ENCODE measurements around the gene ASB15.
"Not testable (repeated sequence)": the region's sequence is repeated elsewhere in the genome, so short reads cannot be mapped to it uniquely, and the experiment has no call there.

ASB15 gene

DNA sequence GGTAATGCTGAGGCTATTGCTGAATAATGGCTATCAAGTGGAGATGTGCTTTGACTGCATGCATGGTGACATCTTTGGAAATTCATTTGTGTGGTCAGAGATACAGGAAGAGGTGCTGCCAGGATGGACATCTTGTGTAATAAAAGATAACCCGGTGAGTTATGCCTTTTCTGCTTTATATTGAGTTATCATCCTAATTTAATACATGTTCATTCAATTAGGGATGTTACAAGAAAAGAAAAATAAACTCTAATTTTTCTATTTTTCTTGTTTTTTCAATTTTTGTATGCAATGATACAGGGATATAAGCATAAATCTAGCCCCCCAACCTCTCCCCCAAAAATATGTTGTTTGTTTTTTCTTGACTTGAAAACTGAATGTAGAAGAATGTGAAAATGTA is 27.7 kb downstream of the ASB15 start:
- no peak overlapping the region for H3K4me3 ChIP-seq (ENCODE audit: low read length)

DNA sequence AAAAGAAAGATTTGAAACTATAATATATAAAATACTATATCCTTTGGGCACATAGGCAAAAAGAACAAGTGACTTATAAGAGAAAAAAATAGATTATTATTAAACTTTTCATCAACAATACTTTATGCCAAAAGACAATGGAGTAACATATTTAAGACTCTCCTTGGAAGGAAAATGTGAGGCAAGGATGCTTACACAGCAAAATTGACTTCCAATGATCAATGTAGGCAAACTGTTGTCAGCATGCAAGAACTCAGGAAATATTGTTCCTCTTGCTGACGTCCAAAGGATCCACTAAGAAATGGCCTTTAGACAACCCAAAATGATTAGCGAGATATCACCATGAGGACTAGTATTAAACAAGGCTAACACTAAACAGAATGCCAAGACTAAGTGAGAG is 31.2 kb downstream of the ASB15 start:
- no peak for DNase-seq (ENCODE audit: low read depth, low spot score)
- H3K4me3 ChIP-seq (ENCODE audit: low read length) = no peak overlapping the region

More for the DNA sequence above, 27.7 kb downstream of the ASB15 start:
- DNase-seq (ENCODE audit: low read depth, low spot score) = no peak

DNA sequence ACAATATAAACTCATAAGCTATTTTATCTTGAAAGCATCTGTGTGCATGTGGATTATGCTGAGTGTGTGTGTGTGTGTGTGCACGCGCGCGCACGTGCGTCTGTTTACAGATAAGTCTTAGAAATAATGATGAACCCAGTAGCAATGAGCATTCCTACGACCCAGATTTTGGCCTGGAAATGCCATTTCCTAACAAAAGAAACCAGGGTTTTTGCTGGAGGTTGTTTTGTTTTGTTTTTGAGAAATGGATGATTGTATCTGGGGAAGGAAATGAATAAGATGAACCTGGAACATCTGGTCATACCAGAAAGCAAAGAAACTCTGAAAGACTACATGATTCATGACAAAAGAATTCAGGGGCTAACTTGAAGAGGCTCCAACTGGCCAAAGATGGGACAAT is 31.9 kb downstream of the ASB15 start:
- H3K4me3 ChIP-seq (ENCODE audit: low read length) = no peak overlapping the region
- no peak for DNase-seq (ENCODE audit: low read depth, low spot score)

DNA sequence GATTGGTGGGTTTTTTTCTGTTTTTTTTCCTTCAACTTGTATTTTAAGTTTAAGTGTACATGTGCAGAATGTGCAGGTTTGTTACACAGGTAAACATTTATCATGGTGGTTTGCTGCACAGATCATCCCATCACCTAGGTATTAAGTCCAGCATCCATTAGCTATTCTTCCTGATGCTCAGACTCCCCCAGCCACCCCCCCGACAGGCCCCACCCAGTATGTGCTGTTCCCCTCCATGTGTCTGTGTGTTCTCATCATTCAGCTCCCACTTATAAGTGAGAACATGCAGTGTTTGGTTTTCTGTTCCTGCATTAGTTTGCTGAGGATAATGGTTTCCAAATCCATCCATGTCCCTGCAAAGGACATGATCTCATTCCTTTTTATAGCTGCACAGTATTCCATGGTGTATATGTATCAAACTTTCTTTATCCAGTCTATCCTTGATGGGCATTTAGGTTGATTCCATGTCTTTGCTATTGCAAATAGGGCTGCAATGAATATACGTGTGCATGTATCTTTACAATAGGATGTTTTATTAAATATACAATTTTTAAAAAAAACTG is 32.5 kb downstream of the ASB15 start:
- H3K4me3 ChIP-seq (ENCODE audit: low read length); DNase-seq (ENCODE audit: low read depth, low spot score): not testable (repeated sequence)

DNA sequence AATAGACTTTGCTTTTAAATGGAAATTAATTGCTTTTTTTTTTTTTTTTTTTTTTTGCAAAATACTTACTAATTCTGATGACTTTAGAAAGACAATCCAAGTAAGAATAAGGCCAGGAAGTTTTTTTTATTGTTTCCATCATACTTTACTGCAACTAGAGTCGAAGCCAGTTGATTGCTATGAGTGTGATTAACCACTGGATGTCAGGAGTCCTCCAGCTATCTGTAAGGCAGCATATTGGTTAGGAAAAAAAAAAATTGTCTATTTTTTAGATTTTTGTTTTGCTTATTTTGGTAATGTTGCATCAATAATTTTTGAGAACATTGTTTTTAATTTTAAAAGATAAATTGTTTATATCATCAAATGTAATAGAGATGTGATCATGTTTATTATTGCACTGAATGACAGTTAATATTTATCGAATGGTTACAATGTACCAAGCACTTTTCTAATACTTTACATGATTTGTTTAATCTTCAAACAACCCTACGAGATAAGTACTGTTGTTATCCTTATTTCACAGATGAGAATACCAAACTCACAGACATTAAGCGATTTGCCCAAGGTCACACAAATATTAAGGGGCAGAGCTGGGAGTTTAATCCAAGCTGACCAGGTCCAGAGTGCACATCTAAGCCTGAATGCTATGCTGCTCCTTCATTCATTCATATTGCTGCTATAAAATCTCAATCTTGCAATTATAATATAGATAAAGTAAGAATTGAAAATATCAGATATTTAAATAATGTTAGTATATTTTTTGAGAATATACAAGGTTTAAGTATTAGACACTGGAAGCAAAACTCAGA is 34.1 kb downstream of the ASB15 start:
- peak; percentile 18 for DNase-seq (ENCODE audit: low read depth, low spot score)
- no peak overlapping the region for H3K4me3 ChIP-seq (ENCODE audit: low read length)

DNA sequence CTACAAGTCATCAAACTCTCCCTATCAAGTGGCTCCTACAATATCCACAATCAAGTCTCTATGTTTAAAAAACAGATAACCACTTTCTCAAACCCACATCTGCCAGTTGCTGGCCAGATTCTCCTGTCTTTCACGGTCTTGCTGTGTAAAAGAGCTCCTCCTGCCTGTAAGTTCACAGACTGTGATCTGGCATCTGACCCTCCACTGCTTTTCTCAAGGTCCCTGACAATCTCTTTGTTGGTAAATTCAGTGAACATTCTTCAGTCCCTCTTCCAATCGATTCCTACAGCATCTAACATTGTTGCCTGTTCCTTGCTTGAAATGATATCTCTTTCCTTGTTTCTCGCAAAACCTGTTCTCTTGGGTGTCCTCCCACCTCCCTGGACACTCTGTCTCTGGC is 35.6 kb downstream of the ASB15 start:
- no peak overlapping the region for H3K4me3 ChIP-seq (ENCODE audit: low read length)
- DNase-seq (ENCODE audit: low read depth, low spot score) = no peak

DNA sequence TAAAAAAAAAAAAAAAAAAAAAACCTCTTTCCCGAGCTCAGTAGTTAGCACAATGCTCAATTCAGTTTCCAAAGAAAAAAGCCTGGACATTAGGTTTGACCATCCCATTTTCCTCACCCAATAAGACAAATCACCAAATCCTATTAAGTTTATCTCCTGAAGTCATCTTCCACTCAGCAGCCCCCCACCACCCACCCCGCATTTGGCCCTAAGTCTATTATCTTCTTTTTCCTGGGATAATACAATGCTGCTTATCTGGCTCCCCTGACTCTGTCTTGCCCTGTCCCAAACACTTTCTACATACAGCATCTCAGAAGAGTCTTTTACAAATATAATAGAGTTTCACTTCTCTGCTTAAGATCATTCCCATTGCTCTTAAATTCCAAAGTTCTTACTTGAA is 36.3 kb downstream of the ASB15 start:
- DNase-seq (ENCODE audit: low read depth, low spot score) = no peak
- H3K4me3 ChIP-seq (ENCODE audit: low read length) = no peak overlapping the region

DNA sequence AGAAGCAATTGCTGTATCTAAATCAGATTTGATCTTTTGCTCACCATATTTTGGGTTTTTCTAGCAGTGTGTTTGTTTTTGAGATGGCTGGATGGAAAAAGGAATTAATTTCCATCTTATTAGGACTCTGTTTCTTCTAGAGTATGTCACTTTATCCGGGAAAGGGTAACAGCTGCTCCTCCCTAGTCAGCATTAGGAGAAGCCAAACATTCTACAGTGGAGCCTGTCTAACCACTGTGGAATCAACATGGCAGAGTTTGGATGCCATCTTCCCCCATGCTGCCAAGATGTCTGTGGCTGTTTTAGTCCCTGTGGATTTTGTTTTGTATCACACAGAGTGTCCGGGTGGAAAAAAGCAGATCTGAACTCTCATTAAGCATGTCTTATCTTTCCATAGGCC is 38.0 kb downstream of the ASB15 start:
- no peak for DNase-seq (ENCODE audit: low read depth, low spot score)
- no peak overlapping the region for H3K4me3 ChIP-seq (ENCODE audit: low read length)

DNA sequence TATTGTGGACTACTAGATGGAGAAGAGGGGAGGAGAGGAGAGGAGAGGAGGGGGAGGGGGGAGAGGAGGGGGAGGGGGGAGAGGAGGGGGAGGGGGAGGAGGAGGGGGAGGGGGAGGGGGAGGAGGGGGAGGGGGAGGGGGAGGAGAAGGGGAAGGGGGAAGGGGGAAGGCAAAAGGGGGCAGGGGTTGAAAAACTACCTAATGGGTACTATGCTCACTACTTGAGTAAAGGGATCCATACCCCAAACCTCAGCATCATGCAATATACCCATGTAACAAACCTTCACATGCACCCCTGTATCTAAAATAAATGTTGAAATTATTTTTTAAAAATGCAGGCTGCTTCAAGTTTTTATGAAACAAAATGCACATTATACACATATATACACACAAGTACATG is 39.0 kb downstream of the ASB15 start:
- H3K4me3 ChIP-seq (ENCODE audit: low read length) = no peak overlapping the region
- no peak for DNase-seq (ENCODE audit: low read depth, low spot score)

DNA sequence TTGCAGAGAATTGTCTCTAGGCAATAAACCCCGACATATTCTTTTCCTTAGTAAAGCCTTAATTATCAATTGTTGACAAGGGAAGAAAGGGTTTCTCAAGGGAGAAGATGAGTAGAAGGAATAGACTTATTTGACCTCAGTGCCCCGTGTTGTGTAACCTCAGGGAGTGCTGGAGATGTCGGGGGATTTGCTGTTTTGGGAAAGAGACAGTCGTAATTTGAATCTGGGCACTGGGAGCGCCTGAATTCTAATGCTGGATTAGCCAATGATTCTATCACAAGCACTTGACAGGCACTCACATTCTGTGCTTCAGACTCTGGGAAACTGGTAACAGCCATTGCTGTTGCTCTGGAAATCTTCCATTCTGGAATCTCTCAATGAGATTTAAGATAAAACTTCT is 40.3 kb downstream of the ASB15 start:
- no peak overlapping the region for H3K4me3 ChIP-seq (ENCODE audit: low read length)
- no peak for DNase-seq (ENCODE audit: low read depth, low spot score)

DNA sequence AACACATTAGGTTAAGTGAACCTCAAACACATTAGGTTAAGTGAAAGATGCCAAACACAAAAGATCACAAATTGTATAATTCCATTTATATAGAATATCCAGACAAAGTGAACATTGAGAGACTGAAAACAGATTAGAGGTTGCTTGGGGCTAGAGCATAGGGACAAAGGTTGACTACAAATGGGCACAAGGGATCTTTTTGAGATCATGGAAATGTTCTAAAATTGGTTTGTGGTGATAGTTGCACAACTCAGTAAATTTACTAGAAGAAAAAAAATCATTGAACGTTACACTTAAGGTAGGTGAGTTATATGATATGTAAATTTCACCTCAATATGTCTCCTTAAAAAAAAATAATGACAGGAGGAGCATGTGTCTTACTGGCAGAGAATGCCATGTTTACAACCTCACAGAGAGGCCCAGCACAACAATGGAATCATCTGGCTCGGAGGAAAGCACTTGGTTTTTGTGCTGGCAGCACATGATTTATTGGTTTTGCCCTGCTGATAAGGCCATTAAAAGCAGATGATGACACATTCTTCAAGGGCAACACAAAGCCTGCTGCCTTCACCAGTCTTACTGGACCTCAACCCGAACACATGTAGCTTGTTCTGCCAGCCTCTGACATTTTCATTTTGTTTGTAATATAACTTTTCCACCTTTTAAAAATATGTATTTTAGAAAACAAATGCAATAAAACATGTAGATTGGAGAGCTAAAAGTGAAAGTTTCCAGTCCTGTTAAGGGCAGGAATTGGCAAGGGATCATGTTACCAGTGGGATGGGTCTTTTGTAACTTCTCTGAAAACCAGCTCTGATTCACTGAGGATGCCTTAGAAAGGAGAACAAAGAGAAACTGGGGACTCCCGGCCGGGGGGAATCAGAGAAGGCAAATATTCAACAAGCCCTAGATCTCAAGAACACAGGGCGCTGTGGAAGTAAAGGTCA is 42.1 kb downstream of the ASB15 start:
- DNase-seq (ENCODE audit: low read depth, low spot score) = no peak
- H3K4me3 ChIP-seq (ENCODE audit: low read length) = no peak overlapping the region

DNA sequence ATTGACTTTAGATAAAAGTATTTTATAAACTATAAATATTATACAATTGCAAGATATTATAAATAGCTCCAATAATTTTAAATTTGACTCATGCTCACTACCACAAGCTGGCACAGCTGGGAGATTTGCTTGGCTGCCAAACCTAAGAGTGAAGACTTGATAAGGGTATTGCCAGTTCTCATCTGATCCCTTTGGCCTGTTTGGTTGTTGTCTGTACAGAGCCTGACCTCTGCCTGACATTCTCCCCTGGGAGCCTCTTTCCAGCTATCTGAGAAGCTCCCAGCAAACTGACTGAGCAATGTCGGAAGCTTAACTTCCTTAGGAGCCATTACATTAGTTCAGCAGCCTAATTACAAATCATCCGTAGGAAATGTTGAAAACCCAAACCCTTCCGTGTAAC is 43.9 kb downstream of the ASB15 start:
- no peak overlapping the region for H3K4me3 ChIP-seq (ENCODE audit: low read length)
- DNase-seq (ENCODE audit: low read depth, low spot score) = no peak

DNA sequence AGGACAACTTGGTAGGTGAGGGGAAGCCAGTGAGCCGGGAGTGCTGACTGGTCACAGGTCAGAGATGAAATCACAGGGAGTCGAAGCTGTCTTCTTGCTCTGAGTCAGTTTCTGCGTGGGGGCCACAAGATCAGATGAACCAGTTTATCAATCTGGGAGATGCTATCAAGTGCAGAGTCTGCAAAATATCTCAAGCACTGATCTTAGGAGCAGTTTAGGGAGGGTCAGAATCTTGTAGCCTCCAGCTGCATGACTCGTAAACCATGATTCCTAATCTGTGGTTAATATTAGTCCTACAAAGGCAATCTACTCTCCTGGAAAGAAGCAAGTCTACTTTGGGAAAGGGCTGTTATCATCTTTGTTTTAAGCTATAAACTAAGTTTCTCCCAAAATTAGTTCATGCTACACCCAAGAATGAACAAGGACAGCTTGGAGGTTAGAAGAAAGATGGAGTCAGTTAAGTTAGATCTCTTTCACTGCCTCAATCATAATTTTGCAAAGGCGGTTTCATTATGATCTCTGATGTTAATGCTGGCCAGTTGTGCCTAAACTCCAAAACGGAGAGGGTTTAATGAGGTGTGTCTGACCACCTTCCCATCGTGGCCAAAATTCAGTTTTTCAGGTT is 45.6 kb downstream of the ASB15 start:
- DNase-seq (ENCODE audit: low read depth, low spot score) = no peak
- no peak overlapping the region for H3K4me3 ChIP-seq (ENCODE audit: low read length)

DNA sequence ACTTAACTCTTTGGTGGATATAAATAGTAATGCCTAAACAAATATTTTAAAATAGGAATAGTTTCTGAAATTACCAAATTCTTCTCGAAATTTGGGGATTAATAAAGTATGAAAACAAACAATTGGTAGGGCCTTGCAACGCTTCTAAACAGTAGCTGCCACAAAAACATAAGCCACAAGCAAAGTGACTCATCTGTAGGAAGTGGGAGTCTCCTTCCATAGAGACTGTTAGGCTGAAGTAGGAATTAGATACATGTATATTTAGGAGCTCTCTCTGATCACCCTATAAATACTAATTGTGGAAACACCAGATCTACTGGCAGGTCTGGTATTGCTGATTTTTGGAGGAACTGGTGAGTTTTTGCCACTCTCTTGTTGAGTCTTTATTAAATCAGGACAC is 48.3 kb downstream of the ASB15 start:
- no peak overlapping the region for H3K4me3 ChIP-seq (ENCODE audit: low read length)
- no peak for DNase-seq (ENCODE audit: low read depth, low spot score)

DNA sequence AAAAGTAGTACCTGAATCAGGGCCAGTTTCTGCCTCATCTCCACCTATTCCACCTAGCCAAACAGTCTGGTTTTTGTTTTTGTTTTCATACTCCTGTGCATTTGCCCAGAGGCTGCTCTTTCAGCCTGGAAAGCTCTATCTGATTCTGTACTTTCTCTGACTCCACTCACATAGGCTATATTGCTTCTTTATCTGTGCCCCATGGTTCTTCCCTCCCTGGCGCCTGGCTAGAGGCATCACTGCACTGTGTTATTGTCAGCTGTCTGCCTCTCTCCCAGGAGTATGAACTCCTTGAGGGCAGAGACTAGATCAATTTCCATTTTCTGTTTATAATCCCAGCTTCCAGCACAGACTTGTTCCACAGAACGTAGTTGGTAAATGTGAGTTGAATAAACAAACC is 49.0 kb downstream of the ASB15 start:
- no peak overlapping the region for H3K4me3 ChIP-seq (ENCODE audit: low read length)
- no peak for DNase-seq (ENCODE audit: low read depth, low spot score)

DNA sequence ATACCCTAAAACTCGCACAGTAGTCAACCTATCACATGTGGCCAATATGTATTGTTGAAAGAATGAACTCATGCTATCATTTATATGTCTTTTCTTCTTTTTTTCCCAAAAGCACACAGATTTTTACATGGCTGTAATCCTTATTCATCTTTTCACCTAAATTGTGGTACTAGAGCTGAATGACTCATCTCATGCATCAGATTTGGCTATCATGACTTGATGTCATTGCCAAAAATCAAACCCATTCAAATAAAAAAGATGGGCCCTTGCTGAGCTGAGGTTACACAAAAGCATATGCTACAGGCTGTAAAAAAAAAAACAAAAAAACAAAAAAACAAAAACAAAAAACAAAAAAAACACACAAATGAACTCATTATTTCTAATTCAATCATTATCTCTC is 50.8 kb downstream of the ASB15 start:
- DNase-seq (ENCODE audit: low read depth, low spot score) = no peak

DNA sequence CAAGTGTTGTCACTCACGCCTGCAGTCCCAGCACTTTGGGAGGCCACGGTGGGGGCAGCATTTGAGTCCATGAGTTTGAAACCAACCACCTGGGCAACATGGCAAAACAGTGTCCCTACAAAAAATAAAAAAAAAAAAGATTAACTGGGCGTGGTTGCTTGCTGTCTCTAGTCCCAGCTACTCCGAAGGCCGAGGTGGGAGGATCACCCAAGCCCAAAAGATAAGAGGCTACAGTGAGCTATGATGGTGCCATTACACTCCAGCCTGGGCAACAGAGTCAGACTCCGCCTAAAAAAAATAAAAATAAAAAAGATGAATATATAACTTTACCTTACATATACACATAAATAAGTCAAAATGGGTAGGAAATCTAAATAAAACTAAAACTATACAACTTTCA is 51.5 kb downstream of the ASB15 start:
- DNase-seq (ENCODE audit: low read depth, low spot score) = no peak
- no peak overlapping the region for H3K4me3 ChIP-seq (ENCODE audit: low read length)

More for the DNA sequence above, 50.8 kb downstream of the ASB15 start:
- H3K4me3 ChIP-seq (ENCODE audit: low read length) = no peak overlapping the region

DNA sequence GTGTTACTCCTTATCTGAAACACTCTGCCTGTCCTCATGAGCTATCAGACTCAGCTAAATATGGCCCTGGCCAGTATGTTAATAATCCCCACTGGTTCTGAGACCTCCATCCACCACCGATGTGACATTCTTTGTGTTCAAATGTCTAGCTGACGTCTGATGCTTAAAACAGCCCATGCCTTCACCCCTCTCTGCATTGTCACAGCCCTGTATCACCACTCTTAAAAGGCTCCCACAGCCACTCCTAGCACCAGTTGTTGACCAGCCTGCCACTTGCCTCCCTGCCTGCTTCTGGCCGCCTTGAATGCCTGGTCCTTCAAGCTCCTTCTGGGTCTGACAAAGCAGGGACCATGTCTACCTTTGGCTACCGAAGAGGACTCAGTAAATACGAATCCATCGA is 54.0 kb downstream of the ASB15 start, which contains the start of gene LMOD2:
Gene LMOD2, plus strand, starts transcription at position 253 of the 400 bp plus-strand sequence. Its CDS starts 98 bp downstream, at position 351.
- no peak within 1 kb of the TSS for H3K4me3 ChIP-seq (ENCODE audit: low read length)
- DNase-seq (ENCODE audit: low read depth, low spot score) = no peak

DNA sequence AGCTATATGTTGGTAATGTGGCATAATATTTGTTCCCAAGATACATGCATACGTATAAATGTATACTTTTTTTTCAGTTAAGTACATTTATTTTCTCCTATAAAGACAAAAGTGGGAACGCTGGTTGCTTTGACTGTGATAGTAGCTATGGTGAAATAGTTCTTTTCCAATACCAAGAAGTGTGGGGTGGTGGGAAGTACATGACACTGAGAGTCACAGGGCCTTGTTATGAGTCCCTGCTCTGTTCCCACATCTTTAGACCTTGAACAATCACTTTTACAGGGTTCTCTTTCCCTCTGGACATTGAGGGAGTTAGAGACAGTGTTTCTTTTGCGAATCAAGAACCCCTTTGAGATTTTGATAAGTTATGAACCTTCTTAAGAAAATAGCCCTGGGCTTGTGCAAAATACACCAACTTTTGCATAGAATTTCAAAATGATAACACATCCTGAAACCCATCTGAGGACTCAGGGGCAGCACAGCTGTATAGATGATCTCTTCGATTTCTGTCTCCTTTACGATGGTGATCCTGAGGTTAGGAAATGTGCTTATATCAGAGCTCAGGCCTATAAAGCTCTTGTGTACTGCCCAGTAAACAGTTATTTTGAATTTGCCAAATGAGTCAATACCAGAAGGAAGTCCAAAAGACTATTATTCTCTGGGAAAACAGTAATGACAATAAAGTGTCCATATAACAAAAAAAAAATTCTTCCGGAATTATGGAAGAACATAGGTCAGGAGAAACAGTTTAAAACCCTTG is 55.1 kb downstream of the ASB15 start:
- H3K4me3 ChIP-seq (ENCODE audit: low read length) = no peak overlapping the region
- no peak for DNase-seq (ENCODE audit: low read depth, low spot score)

Measured in Jurkat, Clone E6-1 (cell line).